NCI-H524 treated with DMSO at 0.1 percent for 48 hours (cell line): ENCODE data around the gene FAM117B.

Source experiments
- DNase-seq: peaks from one replicate; lab custom pipeline; 2025; lab: John Stamatoyannopoulos, UW

Gene FAM117B

GRCh38 chr2:202634556-202635427, at the start of gene FAM117B:
Gene FAM117B (plus strand): TSS chr2:202634969. CDS start chr2:202635188, 219 bp downstream.
- peak; percentile 82 for DNase-seq

- peak; percentile 26 for DNase-seq
Measured at GRCh38 chr2:202588647-202589581, 45.9 kb upstream of the FAM117B start.

DNA sequence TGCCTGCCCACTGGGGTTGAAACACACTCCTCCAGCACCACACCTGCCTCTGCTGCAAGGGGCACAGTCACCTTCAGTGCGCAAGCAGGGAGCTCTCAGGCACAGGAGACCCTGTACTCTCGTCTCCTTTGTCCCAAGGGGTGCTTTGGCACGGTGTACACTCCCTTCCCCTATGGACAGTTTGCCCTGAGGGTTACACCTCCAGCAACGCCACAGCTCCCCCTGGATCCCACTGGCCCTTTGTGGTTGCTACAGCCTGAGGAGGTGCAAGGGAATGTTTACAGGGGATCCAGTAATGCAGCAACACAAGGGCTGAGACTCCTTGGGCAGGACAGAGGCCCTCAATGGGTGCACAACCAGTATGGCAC, 45.2 kb upstream of the FAM117B start:
- no peak for DNase-seq

DNA sequence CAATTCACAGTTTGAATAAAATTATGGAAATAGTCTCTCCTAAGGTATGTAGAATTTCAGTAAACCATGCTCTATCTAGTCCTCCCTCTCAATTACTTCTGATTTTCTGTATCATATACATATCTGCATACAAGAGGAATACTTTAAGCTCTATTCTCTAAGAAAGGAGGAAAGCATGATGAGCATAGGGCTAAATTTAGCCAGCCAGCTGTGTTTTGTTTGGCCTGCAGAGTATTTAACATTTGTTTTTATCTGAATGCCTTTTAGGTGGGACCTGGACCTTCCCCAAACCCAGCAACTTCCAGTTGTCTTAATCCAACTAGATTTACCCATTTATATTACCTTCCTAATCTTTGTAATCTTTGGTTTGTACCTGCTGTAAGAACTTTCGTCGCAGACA, 42.2 kb upstream of the FAM117B start:
- no peak for DNase-seq

GRCh38 chr2:202599105-202599504, 35.7 kb upstream of the FAM117B start:
- DNase-seq: no peak

- DNase-seq: no peak
Measured at GRCh38 chr2:202599911-202600310, 34.9 kb upstream of the FAM117B start.

- DNase-seq: no peak
Measured at GRCh38 chr2:202604699-202605098, 30.1 kb upstream of the FAM117B start.

DNA sequence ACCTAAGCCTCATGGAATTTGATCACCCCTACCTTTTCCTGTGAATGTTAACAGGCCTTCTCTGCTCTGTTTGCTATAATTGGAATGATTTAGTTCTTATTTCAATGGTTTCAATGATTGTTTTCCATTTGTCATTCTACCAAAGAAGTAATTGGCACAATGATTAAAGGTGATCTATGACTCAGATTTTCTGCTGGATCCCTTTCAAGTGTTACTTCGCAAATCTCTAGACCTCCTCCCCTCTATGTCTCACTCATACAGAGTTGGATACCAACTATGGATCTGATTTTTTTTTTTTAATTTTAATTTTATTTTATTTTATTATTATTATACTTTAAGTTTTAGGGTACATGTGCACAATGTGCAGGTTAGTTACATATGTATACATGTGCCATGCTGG, 29.6 kb upstream of the FAM117B start:
- no peak for DNase-seq

- DNase-seq: no peak
Measured at GRCh38 chr2:202608142-202608852, 26.5 kb upstream of the FAM117B start.

DNA sequence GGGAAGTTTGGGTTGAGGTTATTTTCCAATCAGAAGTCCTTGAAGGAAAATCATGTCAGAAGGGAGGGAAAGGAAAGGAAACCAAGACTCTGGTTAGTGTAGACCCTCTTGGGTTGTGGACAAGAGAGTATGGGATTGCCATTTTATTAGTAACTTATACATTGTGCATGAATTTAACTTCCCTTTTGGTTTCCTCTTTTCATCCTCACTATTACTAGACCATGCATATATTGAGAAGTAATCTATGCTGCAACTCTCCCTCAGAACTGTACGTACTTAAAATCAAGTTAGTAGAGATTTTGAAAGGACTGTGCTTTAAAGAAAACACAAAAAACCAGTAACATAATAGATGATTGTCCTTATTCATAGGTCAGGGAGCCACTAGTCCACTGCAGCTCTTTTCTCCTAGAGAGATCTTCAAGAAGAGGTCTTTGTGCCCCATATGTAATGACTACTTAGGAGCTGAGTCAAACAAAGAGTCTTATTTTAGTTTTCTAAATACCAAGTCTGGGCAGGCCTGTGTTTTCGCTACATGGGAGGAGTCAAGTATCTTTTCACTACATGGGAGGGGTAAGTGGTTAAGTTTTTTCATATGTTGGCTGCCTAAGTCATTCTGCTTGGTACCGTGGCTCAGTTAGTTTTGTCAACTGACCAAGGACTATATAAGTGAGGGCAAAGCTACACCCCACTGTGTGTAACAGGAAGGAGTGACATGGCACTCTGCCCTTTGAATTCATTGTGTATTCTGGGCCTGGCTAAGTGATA, 25.2 kb upstream of the FAM117B start:
- DNase-seq: no peak

DNA sequence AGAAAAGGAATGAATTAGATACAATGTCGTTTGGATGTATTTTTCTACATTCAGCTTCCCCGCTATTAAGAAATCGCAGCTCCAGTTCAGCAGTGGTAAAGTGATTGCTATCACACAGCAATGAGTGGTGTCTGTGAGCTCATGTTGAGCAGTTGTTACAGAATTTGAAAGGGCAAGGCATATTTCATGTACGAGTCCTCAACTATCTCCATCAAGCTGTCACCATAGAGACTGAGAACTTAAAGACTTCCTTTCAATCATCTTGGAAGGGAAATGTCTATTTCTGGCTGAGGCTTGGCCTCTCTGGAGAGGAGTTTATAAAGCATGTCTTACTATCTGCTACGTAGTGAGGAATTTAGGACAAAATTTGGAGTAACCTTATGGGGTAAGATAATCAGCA, 24.4 kb upstream of the FAM117B start:
- no peak for DNase-seq

DNA sequence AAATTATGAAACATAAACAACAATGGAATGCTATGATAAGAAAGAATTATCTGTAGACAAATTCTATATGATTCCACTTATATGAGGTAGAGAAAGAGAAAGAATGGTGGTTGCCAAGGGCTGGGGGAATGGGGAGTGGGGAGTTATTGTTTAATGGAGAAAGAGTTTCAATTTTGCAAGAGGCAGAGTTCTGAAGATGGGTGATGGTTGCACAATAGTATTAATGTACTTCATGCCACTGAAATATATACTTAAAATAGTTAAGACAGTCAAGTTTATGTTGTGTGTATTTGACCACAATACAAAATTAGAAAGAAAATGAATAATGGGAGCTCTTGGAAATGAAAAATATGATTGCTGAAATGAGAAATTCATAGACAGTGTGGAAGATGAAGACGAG, 22.6 kb upstream of the FAM117B start:
- DNase-seq: no peak

DNA sequence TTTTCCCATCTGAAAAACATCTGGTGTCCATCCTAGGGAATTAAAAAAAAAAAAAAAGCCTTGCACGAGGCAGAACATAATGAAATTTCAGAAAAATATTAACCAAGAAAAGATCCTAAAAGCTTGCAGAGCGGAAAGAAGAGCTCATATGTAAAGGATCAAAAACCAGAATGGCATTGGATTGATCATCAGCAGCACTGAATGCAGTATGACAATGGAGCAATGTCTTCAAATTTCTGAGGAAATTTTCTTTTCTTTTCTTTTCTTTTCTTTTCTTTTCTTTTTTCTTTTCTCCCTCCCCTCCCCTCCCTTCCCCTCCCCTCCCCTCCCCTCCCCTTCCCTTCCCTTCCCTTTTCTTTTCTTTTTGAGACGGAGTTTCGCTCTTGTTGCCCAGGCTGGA, 21.3 kb upstream of the FAM117B start:
- no peak for DNase-seq

- DNase-seq: no peak
Measured at GRCh38 chr2:202624133-202624532, 10.6 kb upstream of the FAM117B start.

DNA sequence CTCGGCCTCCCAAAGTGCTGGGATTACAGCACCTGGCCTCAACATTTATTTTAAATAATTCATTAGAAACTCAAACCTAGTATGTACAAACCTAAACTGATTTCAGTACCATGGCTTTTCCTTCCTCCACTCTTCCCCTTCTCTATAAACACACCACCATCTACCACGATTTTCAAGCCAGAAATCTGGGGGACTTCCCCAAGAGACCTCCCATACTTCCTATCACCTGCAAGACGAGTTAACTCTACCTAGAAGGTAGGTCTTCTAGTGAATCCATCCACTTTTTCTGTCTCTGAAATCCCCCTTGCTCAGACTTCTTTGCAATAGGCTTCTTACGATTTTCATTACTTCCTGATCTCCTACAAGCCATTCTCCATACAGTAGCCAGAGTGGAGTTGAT, 7.7 kb upstream of the FAM117B start:
- DNase-seq: no peak

DNA sequence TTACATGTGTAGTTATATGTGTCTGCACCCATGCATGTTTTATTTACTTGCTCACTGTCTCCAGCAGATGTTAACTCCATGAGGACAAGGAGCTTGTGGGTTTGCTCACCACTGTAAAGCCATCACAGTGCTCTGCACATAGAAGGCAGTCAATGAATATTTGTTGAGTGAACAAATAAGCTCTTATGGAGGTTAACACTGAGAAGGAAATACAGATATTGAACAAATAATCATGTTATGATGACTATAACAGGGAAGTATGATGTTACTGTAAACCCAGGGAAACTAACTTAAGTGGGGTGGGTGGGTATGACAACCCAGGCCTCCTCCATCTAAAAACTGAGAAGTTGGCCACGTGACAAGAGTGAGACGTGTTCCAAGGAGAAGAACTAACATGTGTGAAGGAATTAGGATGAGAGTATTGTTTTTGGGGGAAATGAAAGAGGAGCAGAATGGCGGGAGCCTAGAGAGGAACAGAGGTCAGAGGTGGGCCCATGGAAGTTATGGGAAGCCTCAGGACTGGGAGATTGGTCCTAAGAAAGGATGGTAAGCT, 6.0 kb upstream of the FAM117B start:
- no peak for DNase-seq

DNA sequence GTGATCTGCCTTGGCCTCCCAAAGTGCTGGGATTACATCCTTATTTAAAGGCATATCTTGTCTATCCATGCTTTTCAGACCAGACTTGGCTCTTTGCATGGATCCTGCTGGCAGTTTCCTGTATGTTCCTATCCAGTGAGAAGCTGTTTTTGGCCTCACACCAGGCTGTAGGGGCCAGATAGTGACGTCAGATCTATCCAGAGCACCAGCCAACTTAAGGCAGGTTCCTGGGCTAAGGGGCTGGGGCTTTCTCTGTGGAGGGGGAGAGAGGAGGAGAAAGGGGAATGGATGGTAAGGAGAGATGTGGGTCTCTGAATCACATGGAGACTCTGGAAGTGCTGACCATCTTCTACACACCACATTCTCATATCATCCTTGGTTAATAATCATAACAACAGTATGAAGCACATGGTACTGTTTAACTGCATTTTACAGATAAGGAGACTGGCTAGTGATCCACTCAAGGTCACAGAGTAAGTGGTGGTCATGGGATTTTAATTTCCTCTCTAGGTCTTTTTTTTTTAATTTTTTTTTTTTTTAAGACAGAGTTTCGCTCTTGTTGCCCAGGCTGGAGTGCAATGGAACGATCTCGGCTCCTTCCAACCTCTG, 2.0 kb upstream of the FAM117B start:
- no peak for DNase-seq

GRCh38 chr2:202633470-202633869, 1.3 kb upstream of the FAM117B start:
- no peak for DNase-seq

DNA sequence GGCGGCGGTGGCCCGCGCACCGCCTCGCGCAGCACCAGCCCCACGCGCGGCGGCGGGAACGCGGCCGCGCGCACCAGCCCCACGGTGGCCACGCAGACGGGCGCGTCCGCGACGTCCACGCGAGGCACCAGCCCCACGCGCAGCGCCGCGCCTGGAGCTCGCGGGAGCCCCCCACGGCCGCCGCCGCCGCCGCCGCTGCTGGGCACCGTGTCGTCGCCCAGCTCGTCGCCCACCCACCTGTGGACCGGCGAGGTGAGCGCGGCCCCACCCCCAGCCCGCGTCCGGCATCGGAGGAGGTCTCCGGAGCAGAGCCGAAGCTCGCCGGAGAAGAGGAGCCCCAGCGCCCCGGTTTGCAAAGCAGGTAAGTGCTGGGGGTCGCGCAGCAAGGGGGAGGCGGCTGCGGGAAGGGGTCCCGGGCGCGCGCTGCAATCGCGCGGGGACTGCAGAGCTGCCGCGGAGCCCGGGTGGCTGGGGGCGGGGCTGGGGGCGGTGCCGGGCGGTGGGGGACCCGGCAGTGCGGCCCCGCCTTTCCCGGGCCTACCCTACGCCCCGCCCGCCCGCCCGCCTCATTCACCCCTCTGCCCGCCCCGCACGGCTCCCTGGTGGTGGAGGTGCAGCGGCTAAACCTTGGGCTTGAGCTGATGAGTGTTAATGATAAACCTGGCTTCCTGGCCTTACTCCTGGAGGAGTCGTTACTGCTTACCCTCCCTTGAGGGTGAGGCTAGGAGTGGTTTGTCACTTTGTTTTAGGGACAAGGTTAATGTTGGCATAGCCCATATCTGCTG, 851 bp downstream of the FAM117B start:
- DNase-seq: peak; percentile 20

- no peak for DNase-seq
Measured at GRCh38 chr2:202636213-202636513, 1.4 kb downstream of the FAM117B start.
